K562 (cell line): ENCODE data around the gene PSMB10. TPM values are rescaled to one million over a fixed set of nuclear protein-coding genes. Genes with fewer than 3 reads are reported as not detected.

Source experiments
- CREM ChIP-seq: IDR thresholded peaks from 2 replicates; pipeline ENCODE4 v1.6.1; 2014; ENCODE audit warnings: antibody characterized with exemption, low read depth
- DACH1 ChIP-seq: fragments of 450-650 bp; IDR thresholded peaks from 2 replicates; pipeline ENCODE4 v1.6.1; 2018; ENCODE audit not compliant: partially characterized antibody
- MAFF ChIP-seq: IDR thresholded peaks from 2 replicates; pipeline ENCODE4 v1.6.1; 2012; ENCODE audit warnings: low read length, improper control_type of control experiment
- SRSF7 ChIP-seq: fragments of 200-400 bp; formaldehyde crosslinking; optimal IDR thresholded peaks from 2 replicates; pipeline ENCODE3; 2017; ENCODE audit warnings: mild to moderate bottlenecking, low read depth, low read length
- ZBTB7A ChIP-seq: IDR thresholded peaks from 2 replicates; pipeline ENCODE4 v1.6.1; 2011; ENCODE audit warnings: low read depth, mild to moderate bottlenecking, low read length, moderate library complexity, borderline replicate concordance; ENCODE audit not compliant: control insufficient read depth
- ZNF347 ChIP-seq: fragments of 450-650 bp; formaldehyde crosslinking; IDR thresholded peaks from 2 replicates; pipeline ENCODE4 v1.4.0; 2020; ENCODE audit warnings: low read depth, mild to moderate bottlenecking, moderate library complexity
- ZNF551 ChIP-seq: fragments of 250-450 bp; sonication (Bioruptor Pico); IDR thresholded peaks from 2 replicates; pipeline ENCODE4 v1.5.0; 2021; ENCODE audit warnings: mild to moderate bottlenecking, moderate library complexity
- polyA plus RNA-seq, 8 experiments: library from polyadenylated mRNA; depleted of rRNA in 4 of 8; stranded (reverse) in 5 of 8; unstranded in 3 of 8; fragments of >200 nt; fragmentation: Nextera tagmentation in 2 of 8; fragmentation: Illumina TruSeq in 1 of 8; extraction: Ambion mirVana in 2 of 8; extraction: Trizol in 1 of 8; gene quantifications; 2 replicates each; pipeline versions ENCODE4 v1.2.1 to v1.2.3, GENCODE V29; 2011 to 2014; ENCODE audit warnings: inconsistent platforms in 1 of 8, missing spikeins in 1 of 8
- total RNA-seq, 7 experiments: library from RNA; depleted of rRNA in 6 of 7; stranded (reverse); fragments of >200 nt in 6 of 7; fragmentation: Illumina TruSeq in 2 of 7; extraction: Trizol in 2 of 7; gene quantifications; 2 replicates each; pipeline versions ENCODE4 v1.2.1 to v1.2.3, GENCODE V29; 2011 to 2021; ENCODE audit warnings: low replicate concordance in 1 of 7
- TF ChIP-seq, protein P1 (sequence below): sonication (generic); formaldehyde crosslinking; IDR thresholded peaks from 2 replicates; pipeline ENCODE4 v1.8.1; 2023; ENCODE audit warnings: mild to moderate bottlenecking, missing genetic modification reagents
- TF ChIP-seq, protein P2 (sequence below): sonication (generic); formaldehyde crosslinking; IDR thresholded peaks from 2 replicates; pipeline ENCODE4 v1.8.0; 2022; ENCODE audit warnings: mild to moderate bottlenecking, missing genetic modification reagents

PSMB10 gene
- total and polyA plus RNA-seq, 9 of the 15 experiments (the other 6 are each of a cell fraction or from before 2014, with no cell fraction given): 11.7 to 105 (median 51.0) TPM

DNA sequence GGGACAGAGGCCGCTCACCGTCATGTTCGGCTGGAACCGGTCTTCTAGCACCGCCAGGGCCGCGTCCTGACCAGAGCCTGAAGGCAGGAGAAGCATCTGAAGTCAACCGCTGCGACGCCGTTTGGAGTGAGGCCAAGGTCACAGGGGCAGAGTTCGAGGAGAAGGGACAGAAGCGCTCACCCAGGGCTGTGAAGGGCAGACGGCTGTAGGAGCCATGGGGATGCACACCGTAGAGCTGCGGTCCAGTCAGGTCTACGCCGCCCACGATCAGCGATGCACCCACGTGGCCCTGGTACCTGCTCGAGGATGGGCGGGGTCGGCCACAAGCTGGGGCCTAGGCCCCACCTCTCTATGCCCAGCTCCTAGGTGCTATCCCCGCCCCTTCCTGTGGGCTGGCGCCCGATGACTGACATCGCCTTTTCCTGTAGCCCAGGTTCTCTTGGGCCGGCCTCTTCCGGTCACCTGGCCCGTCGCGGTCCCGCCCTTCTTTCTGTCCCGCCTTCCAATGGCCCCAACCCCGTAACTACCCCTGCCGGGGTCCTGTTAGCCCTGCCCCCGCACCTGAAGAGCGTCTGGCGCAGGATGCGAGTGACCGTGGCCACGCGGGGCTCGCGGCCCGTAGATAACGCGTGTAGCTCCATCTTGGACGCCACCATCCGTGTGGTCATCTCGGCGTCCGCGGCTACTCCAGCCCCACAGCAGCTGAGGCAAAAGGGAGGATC is 1.1 kb downstream of the PSMB10 start (continued):
- TF ChIP-seq ZNF347 (CRISPR knock-in tag) (no peak), ZBTB7A (peak; percentile 78; the same call in 1 of the 2 replicates), SRSF7 (no peak), DACH1 (no peak), CREM (peak; percentile 60), ZNF551 (CRISPR knock-in tag) (no peak), MAFF (no peak)
- TF ChIP-seq, protein P1, sequence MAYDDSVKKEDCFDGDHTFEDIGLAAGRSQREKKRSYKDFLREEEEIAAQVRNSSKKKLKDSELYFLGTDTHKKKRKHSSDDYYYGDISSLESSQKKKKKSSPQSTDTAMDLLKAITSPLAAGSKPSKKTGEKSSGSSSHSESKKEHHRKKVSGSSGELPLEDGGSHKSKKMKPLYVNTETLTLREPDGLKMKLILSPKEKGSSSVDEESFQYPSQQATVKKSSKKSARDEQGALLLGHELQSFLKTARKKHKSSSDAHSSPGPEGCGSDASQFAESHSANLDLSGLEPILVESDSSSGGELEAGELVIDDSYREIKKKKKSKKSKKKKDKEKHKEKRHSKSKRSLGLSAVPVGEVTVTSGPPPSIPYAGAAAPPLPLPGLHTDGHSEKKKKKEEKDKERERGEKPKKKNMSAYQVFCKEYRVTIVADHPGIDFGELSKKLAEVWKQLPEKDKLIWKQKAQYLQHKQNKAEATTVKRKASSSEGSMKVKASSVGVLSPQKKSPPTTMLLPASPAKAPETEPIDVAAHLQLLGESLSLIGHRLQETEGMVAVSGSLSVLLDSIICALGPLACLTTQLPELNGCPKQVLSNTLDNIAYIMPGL (CRISPR knock-in tag): peak; percentile 5; the same call in 1 of the 2 replicates
- TF ChIP-seq, protein P2, sequence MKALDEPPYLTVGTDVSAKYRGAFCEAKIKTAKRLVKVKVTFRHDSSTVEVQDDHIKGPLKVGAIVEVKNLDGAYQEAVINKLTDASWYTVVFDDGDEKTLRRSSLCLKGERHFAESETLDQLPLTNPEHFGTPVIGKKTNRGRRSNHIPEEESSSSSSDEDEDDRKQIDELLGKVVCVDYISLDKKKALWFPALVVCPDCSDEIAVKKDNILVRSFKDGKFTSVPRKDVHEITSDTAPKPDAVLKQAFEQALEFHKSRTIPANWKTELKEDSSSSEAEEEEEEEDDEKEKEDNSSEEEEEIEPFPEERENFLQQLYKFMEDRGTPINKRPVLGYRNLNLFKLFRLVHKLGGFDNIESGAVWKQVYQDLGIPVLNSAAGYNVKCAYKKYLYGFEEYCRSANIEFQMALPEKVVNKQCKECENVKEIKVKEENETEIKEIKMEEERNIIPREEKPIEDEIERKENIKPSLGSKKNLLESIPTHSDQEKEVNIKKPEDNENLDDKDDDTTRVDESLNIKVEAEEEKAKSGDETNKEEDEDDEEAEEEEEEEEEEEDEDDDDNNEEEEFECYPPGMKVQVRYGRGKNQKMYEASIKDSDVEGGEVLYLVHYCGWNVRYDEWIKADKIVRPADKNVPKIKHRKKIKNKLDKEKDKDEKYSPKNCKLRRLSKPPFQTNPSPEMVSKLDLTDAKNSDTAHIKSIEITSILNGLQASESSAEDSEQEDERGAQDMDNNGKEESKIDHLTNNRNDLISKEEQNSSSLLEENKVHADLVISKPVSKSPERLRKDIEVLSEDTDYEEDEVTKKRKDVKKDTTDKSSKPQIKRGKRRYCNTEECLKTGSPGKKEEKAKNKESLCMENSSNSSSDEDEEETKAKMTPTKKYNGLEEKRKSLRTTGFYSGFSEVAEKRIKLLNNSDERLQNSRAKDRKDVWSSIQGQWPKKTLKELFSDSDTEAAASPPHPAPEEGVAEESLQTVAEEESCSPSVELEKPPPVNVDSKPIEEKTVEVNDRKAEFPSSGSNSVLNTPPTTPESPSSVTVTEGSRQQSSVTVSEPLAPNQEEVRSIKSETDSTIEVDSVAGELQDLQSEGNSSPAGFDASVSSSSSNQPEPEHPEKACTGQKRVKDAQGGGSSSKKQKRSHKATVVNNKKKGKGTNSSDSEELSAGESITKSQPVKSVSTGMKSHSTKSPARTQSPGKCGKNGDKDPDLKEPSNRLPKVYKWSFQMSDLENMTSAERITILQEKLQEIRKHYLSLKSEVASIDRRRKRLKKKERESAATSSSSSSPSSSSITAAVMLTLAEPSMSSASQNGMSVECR: peak; percentile 95
